GM18858 (cell line): ENCODE results near the gene ACTN4.
"Not testable (repeated sequence)": the region's sequence is repeated elsewhere in the genome, so short reads cannot be mapped to it uniquely, and the experiment has no call there.

Experiments used
- ATAC-seq: cut with Tn5 transposase; IDR thresholded peaks from one replicate; pipeline ENCODE4 v1.9.1; 2021; ENCODE audit not compliant: unreplicated experiment

ACTN4 gene

DNA sequence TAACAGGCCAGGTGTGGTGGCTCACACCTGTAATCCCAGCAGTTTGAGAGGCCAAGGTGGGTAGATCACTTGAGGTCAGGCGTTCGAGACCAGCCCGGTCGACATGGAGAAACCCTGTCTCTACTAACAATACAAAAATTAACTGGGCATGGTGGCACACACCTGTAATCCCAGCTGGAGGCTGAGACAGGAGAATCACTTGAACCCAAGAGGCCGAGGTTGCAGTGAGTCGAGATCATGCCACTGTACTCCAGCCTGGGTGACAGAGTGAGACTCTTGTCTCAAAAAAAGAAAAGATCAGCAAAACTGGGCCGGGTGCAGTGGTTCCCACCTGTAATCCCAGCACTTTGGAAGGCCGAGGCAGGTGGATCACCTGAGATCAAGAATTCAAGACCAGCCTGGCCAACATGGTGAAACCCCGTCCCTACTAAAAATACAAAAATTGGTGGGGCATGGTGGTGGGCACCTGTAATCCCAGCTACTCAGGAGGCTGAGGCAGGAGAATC, 114.5 kb downstream of the ACTN4 start:
- ATAC-seq = not testable (repeated sequence)

GRCh38 chr19:38763795-38764220, 116.4 kb downstream of the ACTN4 start:
- no peak for ATAC-seq

GRCh38 chr19:38765214-38765613, 117.8 kb downstream of the ACTN4 start:
- no peak for ATAC-seq

- no peak for ATAC-seq
Observed at GRCh38 chr19:38766276-38767047, 119.0 kb downstream of the ACTN4 start.

DNA sequence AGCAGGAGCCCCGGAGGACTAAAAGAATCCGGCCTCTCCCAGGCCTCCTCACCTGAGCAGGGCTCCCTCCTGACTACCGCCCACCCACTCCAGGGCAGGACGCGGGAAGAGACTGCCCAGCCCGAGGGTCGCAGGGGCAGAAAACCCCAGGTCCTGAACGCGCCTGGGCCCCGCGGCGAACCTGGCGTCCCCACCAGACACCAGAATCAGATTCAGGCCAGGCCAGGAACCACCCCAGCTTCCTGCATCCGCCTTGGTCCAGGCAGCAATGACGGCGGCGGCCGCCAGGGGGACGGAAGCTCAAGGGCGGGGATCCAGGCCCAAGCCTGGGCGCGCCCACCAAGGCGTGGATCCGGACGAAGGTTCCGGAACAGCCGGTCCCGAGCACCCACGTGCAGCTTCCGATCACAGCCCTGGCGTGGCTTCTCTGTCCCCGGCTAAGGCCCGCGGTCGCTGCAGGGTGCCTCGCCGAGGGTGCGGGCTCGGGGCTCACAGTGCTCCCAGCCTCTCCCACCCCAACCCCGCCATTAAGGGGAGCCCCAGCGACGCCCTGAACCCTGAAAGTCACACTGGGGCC, 122.3 kb downstream of the ACTN4 start:
- no peak for ATAC-seq

DNA sequence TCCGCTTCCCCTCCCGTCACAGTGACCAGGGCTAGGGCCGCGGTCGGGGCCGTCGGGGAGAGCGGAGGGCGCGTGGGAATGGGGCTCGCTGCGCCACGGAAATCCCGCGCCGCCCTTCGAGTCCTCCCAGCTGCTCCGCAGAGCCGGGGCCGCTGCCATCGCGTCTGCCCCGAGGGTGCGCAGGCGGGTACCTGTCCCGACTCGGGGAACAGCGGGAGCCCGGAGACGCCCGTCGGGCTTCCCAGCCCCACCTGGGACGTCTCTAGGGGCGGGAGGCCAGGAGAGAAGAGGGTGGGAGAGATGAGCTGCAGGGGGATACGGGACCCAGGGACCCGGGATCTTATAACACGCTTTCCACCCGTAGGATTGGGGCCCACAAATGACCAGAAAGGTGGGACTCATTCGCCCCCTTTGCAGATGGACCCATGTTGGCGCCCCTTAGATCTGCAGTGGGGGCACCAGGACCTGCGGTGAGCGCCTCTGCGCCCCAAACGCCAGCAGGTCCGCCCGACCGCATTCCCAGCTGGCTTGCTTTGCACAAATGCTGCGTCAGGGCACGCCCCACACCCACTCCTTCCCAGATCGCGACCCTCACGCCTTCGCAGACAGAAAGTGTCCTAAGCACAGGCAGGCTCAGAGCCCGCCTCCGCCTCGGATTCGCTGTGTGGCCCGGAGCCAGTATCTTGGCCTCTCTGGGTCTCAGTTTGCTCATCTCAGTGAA, 122.9 kb downstream of the ACTN4 start:
- not testable (repeated sequence) for ATAC-seq

- not testable (repeated sequence) for ATAC-seq
Observed at GRCh38 chr19:38770949-38771275, 123.5 kb downstream of the ACTN4 start.

DNA sequence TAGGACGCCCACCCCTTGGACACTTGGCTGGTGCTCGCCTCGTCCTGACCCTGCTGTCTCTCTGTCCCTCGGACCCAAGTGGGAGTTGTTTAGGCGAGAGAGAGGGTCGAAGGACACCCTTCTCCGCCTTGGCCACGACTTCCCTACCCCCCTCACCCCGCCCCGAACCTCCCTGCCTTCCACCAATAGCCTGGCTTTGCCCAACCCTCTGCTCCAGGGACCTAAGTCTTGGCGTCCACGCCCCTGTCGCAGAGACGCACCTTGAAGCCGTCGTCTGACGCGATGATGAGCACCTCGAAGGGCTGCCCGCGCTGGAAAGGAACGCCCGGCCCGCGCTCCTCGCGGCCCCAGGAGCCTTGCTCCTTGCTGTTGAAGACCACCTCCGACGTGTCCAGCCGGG, 124.1 kb downstream of the ACTN4 start:
- not testable (repeated sequence) for ATAC-seq

GRCh38 chr19:38773469-38774177, 126.2 kb downstream of the ACTN4 start, which contains the start of gene LGALS7:
Gene LGALS7 (minus strand): TSS chr19:38773517. CDS start chr19:38773492, 25 bp downstream.
- no peak for ATAC-seq

- ATAC-seq = no peak
Observed at GRCh38 chr19:38774181-38774950, 126.9 kb downstream of the ACTN4 start.

GRCh38 chr19:38778733-38779132, 131.3 kb downstream of the ACTN4 start:
- ATAC-seq = no peak

- ATAC-seq = no peak
Observed at GRCh38 chr19:38780443-38780842, 133.0 kb downstream of the ACTN4 start.

- no peak for ATAC-seq
Observed at GRCh38 chr19:38781058-38781457, 133.6 kb downstream of the ACTN4 start.
